HS-5 (cell line): ENCODE data around the gene PLEKHG5.

Experiments used
- DNase-seq: peaks from one replicate; pipeline ENCODE4 v3.0.0-alpha.2; 2012; ENCODE audit warnings: low read depth

PLEKHG5 gene

DNA sequence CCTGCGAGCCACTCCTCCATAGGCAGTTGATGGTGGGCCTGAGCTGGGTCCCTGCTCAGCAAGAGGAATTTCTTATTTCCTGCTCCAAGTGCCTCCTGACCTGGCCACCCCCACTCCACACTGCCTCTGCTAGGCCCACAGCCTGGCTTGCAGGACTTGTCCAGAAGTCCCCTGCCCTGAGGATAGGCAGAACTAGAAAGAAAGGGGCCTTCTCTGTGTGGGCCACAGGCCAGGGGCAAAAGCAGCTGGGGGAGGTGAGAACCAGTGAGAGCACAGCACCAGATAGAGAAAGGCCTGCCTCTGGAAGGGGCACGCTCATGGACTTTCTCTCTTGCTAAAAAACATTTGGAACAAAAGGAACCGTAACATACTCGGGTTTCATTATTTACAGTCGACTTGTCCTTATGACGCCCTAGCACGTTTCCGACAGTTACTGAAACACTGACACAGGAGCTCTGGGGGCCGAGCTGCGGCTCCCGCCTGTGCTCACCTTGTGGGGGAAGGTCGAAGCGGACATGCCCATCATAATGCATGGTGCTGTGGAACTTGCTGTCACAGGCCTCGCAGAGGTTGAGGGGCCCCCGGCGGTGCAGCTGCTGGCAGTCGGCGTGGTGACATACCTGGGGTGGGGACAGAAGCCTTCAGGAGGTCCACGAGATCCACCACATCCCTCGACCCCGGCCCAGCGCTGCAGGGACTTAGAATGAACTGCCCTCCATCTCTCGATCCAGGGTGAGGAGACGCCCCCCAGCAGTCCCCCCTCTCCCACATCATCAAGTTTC, 14.2 kb downstream of the PLEKHG5 start:
- DNase-seq = no peak

GRCh38 chr1:6476483-6476882, 15.0 kb downstream of the PLEKHG5 start:
- no peak for DNase-seq

GRCh38 chr1:6475381-6476133, 15.9 kb downstream of the PLEKHG5 start:
- no peak for DNase-seq

DNA sequence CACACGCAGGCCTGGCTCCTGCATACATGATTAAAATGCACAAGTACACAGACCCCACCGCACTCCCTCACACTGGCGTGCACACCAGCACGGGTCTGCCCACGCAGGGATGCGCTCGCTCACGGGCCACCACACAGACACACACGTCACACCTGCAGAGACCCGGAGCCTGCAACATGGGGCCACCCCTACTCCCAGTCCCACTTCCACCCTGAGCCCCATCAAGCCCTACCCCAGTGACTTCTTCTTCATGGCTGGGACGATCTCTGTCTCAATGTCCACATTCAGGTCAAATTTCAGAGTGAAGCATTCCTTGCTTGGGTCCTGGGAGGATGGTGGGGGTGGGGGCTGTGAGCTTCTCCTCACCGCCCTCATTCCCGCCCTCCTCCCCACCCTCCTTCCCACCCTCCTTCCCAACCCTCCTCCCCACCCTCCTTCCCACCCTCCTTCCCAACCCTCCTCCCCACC, 16.6 kb downstream of the PLEKHG5 start:
- DNase-seq = no peak

DNA sequence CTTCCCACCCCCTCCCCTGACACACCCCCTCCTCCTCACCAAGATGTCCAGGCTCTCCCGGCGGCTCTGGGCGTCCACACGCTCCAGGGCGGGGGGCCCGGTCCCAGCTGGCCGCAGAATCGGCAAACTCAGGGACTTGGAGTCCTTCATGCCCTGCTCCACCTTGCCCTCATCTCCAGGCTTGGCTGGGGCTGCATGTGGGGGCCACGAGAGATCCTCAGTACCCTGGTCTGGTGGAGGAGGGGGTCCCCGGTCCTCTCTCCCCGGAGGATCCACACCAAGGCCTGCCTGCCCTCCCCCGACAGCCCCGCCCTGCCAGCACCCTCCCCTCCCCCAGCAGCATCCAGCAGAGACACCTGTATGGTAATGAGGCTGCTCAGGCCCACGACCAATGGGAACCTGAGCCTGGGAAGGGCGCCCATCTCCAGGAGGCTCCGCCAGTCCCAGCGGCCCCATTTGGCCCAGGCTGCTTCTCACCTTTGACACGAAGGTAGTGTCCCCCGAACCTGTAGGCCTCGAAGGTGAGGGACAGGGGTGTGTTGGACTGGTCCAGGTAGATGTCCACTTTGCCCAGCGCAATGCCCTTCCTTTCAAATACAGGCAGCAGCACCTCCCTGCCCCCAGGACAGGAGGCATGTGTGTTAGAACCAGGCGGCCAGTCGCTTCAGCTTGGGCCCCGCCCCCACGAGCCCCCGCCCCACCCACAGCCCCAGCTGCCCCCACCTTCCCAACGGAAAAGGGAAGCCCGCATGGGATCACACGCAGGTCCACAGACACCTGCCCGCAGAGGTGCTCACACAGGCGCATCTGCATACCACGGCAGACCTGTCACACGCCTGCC, 17.3 kb downstream of the PLEKHG5 start:
- no peak for DNase-seq

DNA sequence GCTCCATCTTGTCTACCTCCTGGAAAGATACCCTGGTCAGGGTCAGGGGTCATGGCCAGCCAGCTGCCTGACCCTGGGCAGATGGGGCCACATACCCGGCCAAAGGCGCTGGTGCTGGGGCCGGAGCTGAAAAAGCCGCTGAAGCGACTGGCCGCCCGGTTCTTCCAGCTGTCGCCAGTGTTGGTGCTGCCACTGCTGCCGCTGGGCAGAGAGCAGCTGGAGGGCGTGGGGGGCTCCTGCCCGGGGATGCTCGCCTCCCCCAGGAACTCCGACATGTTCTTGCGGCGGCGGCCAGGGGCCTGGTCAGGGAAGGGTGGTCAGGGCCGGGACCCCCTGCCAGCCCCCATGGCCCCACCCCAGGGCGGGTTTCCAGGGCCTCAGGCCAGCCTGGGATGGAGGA, 18.3 kb downstream of the PLEKHG5 start:
- DNase-seq = no peak

DNA sequence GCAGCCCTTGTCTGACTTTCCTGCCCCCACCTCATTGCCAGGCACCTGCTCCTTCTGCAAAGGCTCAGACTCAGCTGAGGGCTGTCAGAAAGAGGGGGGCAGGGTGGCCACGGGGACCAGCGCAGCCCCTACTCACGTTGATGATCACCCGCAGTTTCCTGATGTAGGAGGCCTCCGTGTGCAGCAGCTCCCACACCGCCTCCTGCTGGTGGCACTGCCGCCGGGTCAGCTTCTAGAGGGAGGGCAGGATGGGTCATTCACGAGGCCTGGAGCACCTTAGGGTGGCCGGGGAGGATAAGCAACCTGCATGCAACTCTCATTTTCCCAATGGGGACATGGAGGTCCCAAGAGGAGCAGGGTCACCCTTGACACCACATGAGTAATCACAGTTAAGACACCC, 19.1 kb downstream of the PLEKHG5 start:
- DNase-seq = no peak

DNA sequence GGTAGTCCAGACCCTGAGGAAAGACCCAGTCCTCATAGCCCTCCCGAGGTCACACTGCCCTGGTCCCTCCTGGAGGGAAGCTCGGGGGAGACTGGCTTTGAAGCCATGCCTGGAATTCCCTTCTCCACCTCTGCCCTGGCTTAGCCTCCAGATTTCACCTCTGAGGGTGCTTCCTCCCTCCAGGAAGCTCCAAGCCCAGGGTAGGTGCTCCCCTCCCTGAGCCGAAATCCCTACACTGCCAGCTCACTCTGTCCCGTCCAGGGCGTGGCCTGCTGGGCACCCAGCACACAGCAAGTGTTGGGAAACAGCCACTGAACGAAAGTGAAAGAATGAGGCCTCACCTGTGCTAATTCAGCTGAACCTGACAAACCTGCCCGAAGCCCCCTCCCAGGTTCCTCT, 19.5 kb downstream of the PLEKHG5 start:
- DNase-seq = no peak

- no peak for DNase-seq
Measured at GRCh38 chr1:6471086-6471969, 20.1 kb downstream of the PLEKHG5 start.

DNA sequence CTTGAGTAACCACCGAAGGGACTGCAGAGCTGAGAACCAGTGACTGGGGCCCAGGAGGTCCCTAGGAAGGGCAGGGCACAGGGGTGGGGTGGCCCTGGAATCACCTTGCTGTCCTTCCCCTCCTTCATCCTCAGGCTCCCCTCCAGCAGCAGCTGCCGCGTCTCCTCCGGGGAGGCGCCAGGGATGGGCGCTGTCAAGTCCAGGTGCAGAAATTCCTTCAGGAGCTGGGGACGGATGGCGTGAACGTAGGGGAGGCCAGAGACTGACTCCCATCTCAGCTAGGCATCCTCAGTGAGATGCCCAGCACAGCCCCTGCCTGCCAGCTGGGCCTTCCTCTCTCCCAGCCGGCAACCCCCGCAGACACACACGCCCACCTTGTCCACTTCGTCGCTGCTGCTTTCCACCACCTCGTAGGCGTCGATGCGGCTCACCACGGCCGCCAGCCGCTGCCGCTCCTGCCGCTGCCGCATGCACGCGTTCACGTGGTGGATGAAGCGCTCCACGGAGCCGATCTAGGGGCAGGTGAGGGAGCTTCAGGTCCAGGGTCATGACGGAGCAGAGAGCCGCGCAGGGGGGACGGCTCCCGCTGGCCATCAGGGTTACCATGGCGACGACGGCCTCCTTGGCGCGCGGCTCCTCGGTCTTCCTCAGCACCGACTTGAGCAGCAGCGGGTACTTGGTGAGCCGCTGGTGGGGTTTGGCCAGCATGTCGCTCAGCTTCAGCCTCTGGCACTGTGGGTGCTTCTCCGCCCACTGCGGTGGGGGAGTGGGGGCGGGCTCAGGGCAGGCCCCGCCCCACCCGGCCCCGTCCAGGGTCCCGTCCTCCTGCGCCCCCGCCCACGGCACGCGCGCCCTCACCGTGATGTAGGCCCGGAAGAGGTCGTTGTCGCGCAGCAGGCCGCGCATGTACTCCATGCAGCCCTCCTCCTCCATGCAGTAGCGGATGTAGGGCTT, 21.1 kb downstream of the PLEKHG5 start:
- DNase-seq = no peak

DNA sequence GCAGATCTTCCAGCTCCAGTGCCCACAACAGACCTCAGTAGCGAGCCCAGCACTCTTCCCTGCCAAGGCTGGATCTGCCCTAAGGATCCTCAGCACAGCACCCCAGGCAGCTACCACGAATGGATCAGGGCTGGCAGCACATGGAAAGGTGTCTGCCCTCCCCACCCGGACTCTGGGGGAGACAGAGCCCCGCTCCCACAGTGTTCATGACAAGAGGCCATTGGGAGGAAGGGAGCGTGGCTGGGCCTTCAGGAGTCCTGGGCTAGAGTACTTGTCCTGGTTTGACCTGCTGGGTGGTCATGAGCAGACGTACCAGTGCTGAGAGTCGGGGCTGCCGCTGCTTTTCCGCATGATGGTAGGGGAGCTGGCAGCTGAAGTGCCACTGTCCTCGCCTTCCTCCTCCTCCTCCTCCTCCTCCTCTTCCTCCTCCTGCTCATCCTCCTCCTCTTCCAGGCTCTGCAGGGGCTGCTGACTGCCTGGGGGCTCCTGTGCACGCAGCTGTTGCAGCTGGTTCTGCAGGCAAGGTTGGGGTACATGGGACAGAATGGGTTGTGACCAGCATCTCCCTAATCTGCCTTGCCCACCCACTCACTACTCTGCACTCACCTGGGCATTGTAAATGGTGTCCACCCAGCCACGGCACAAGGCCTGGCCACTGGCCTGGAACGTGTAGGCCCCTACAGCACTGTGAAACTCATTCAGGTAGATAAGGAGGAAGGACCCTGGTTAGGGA, 22.6 kb downstream of the PLEKHG5 start:
- no peak for DNase-seq

DNA sequence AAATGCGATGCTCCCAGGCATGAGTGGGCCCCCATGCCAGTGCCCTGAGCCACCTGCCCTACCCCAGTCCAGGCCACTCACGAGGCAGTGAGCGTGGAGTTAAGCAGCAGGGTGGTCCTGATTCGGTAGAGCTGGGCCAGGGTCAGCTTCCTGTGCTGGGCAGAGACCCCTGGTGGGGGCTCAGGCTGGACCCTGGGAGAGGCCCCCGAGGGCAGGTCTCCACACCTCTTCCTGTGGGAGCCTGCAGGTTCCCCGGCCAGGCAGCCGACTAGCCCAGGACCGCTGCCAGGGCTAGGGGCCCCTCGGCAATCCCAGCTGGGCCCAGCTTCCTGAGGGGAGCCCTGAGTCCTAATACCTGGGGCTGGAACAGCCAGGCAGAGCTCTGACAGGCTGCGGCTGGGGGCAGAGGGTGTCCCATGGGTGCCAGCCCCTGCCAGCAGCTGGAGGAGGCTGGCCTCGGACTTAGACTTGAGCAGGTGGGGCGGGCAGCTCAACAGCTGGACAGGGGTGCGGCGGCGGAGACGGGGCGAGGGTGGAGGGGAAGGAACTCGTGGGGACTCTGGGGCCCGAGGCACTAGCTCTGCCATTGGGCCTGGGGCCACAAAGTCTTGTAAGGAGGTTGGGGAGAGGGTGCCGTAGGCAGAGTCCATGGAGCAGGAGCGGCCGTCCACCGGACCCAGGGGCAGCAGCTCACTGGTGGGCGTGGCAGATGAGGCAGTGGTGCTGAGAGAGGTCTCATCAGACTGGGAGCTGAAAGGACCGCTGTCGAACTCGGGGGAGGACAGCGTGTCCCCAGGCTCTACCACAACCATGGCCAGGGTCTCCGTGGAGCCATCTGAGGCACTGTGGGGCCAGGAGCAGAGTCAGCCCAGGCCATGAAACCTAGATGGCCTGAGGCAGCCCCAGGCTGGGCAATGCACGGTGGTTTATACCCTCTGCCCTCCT, 23.5 kb downstream of the PLEKHG5 start:
- DNase-seq = no peak

- DNase-seq = no peak
Measured at GRCh38 chr1:6467224-6467623, 24.2 kb downstream of the PLEKHG5 start.

DNA sequence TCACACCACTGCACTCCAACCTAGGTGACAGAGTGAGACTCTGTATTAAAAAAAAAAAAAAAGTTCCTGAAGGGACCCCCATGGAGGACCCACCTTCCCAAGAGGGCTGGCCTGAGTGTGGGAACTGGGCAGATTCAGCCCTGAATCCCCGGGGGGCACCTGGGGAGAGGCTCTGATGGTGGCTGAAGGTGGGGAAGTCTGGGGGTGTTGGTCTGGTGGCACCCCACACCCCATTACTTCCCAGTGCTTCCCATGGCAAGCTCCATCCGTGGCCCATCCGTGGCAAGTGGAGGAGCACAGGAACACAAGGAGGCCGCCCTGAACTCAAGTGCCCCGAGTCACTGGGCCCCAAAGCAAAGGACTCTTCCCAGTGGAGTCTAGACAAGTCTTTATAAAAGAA, 24.7 kb downstream of the PLEKHG5 start:
- DNase-seq = no peak

GRCh38 chr1:6466023-6466422, 25.4 kb downstream of the PLEKHG5 start, which contains the start of gene TNFRSF25:
Gene TNFRSF25, minus strand, starts transcription at chr1:6466173. Its CDS starts 66 bp downstream, at chr1:6466107.
- no peak for DNase-seq

GRCh38 chr1:6465461-6466005, 25.9 kb downstream of the PLEKHG5 start:
- no peak for DNase-seq

GRCh38 chr1:6464915-6465314, 26.6 kb downstream of the PLEKHG5 start:
- no peak for DNase-seq

- DNase-seq = no peak
Measured at GRCh38 chr1:6464514-6464836, 27.0 kb downstream of the PLEKHG5 start.
